HG03025 (cell line): ENCODE data around the gene MC1R.

ENCODE experiments used
- ATAC-seq: cut with Tn5 transposase; IDR thresholded peaks from one replicate; pipeline ENCODE4 v1.9.1; 2021; ENCODE audit warnings: mild to moderate bottlenecking, moderate library complexity; ENCODE audit not compliant: unreplicated experiment, low FRiP score

Gene MC1R

GRCh38 chr16:89895482-89896250 lies 23.0 kb upstream of the MC1R start:
- ATAC-seq = no peak

DNA sequence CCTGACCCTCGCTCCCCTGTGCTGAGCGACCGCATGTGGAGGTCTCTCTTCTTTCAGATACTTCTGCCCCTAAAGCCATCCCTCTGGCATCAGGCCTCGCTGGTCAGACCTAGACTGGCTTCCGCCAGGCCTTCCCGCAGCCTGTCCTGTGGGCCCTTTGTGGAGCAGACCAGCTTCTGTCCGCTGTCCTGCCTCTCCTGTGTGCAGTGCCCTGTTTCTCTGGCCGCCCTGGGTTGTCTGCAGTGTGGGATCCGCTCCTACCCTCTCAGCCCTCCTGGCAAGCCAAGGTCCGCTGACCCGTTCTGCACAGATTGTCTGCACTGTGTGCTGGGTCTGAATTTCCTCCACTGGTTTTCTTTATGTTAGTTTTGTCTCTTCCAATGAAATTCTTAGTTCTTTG lies 21.5 kb upstream of the MC1R start:
- no peak for ATAC-seq

- ATAC-seq = no peak
Observed at GRCh38 chr16:89898201-89898967, 20.3 kb upstream of the MC1R start.

DNA sequence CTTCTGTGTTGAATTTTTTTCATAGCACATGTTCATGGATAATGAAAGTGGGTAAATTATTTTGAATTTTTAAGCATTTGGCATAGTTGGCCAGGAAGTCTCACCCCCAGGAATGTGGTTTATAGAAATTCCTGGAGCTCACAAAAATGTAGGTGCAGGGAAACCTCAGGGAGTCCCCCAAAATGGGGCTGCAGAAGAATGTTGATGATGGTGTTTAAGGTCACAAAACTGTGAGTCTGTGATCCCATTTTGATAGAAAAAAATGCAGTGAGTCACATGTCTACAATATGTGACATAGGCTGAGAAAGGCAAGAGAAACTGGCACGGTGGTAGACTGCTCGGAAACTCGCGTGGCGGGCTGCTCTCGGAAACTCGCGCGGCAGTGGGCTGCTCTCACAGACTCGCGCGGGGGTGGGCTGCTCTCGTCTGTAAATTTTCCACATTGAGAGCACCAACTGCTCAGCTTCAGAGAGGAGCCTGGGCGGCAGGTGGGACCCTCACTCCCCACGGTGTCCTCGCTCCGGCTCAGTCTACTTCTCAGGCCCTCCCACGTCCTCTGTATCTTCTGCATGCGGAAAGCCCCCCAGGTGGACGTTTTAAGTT lies 18.7 kb upstream of the MC1R start:
- no peak for ATAC-seq

- no peak for ATAC-seq
Observed at GRCh38 chr16:89900885-89901284, 17.8 kb upstream of the MC1R start.

GRCh38 chr16:89902980-89903379 lies 15.7 kb upstream of the MC1R start:
- no peak for ATAC-seq

DNA sequence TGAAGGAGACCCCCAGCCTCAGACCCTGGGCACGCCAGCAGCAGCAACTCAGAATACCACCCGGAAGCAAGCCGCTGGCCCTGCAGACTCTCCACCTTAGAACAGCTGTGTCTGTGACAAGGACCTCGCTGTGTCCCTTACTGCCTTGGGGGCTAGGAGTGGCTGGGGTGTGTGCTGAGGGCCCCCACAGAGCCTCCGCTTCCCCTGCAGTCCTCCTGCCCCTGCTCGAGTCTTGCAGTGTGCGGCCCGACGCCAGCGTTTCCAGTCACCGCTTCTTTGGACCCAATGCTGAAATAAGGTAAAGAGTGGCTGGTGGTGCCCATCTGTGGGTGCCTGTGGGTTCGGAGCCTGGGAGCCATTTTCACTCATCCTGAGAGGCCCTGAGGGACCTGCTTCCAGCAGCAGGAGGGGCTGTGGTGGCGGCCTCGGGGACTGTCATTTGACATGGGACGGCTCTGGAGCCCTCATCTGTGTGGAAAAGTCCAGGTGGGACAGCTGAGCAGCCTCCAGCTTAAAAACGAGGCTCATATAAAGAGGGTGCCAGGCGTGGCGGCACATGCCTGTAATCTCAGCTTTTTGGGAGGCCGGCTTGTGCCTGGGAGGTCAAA lies 14.7 kb upstream of the MC1R start:
- ATAC-seq = no peak

GRCh38 chr16:89904606-89905510 lies 13.8 kb upstream of the MC1R start:
- no peak for ATAC-seq

DNA sequence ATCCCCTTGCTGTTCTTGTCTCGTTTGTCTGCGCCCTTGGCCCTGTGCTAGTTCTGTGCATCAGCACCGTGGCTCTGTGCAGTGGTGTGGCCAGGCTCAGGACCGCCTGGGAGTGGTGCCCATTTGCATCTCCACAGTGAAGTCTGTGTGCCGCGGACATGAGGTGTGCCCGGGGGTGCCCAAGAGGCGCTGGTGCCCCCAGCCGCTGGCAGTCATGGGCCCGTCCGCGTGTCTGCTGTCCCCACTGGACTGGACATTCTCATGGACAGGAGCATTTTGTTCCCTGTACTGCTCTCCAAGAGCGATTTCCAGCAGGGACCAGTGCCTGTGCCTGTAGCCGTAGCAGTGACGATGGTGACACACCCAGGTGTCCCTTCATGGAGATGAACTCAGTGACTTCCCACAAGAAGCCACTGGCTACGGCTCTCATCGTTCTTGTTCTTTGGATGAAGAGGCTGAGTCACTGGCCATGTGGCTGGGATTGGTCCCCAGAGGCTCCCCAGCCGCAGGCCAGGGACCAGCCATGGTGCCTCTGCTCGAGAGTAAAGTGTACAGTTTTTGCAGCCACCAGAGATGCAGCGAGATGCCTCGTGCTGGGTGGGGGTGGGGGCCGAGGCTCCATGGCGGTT lies 13.0 kb upstream of the MC1R start:
- ATAC-seq = no peak

- no peak for ATAC-seq
Observed at GRCh38 chr16:89906140-89907025, 12.3 kb upstream of the MC1R start.

GRCh38 chr16:89907055-89907814 lies 11.4 kb upstream of the MC1R start:
- no peak for ATAC-seq

DNA sequence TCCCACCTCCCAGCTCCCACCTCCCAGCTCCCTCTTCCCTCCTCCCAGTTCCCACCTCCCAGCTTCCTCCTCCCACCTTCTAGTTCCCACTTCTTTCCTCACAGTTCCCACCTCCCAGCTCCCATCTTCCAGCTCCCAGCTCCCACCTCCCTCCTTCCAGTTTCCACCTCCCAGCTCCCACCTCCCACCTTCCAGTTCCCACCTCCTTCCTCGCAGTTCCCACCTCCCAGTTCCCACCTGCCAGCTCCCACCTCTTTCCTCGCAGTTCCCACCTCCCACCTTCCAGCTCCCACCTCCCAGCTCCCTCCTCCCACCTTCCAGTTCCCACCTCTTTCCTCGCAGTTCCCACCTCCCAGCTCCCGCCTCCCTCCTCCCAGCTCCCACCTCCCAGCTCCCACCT lies 10.4 kb upstream of the MC1R start:
- no peak for ATAC-seq

DNA sequence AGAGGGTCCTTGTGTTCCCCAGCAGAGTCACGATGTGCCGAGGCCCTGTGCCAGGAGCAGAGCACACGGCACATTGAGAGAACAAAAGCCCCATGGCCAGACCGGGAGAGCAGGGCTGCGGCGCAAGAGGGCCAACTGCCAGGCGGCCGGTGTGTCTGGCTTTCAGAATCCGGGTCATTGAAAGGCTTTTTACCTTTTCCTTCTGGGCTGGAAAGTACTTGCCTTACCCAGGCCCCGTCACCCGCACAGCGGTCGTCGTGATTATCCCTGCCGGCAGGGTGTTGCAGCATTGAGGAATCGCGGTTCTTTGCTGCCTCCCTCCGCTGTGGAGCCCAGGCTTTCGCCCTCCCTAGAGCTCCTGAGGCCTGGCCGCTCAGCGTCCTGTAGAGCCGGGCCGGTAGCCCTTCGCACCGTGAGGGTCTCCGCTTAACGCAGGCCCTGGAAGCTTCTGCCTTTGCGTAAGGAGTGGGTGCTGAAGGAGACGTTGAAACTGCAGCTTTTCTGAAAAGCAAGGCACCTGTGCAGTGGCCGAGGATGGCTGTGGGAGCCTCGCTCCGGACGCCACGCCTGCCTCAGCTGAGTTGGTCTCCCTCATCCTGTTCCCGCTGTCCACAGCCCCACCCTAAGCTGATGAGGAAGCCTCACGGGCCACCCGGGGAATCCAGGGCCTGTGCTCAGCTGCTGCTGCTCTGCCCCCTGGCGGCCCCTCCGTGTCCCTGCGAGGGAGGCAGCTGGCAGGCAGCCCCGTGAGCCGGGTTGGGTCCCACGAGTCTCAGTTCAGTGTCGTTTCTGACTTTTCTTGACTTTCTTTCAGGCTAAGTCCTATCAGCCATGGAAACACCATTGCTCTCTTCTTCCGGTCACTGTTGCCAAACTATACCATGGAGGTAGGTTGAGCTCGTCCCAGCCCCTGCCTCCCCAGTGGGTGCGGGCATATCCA lies 8.6 kb upstream of the MC1R start:
- ATAC-seq = no peak

- no peak for ATAC-seq
Observed at GRCh38 chr16:89910717-89911354, 7.8 kb upstream of the MC1R start.

DNA sequence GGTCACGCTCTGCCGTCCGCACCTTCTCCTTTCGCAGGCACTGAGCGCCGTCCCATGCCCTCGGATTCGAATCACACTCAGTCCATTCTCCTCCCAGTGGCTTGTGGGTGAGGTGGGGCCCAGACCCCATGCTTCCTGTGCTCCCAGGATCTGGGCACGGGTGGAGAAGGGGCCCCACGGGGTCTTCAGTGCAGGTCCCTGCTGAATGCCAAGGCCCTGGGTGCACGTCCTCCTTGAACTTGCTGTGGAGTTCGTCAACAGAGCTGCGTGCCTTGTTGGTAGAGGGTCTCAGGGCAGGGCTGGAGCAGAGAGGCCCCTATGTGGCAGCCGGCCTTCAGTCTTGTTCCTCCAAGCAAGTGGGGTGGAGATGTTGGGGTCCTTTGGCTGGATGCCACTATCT lies 7.3 kb upstream of the MC1R start:
- ATAC-seq = no peak

GRCh38 chr16:89912143-89912542 lies 6.5 kb upstream of the MC1R start:
- ATAC-seq = no peak

DNA sequence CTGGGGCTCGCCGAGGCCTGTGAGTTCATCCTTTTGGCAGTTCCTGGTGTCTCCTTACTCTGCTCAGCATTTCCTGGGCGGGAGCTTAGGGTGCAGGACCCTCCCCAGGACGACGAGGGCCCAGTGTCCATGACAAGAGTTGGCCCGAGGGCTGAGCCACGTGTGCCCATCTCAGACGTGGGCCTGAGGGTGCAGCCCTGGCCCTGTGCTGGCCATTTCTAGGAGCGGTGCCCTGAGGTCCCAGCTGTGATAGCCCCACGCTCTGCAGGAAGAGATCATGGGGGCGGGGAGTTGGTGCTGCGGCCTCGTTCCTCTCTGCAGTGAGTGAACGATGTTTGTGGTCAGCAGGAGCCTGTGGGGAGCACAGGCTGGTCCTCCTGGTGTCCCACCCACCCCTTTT lies 6.0 kb upstream of the MC1R start:
- ATAC-seq = no peak
